GM12872 (cell line): ENCODE results near the gene HOTAIR.

ENCODE experiments used
- TF ChIP-seq, protein P1 (sequence below): IDR thresholded peaks from 3 replicates; pipeline ENCODE4 v1.5.1; 2011; ENCODE audit warnings: low read depth, mild to moderate bottlenecking, low read length, moderate library complexity; ENCODE audit not compliant: insufficient read depth

HOTAIR gene

DNA sequence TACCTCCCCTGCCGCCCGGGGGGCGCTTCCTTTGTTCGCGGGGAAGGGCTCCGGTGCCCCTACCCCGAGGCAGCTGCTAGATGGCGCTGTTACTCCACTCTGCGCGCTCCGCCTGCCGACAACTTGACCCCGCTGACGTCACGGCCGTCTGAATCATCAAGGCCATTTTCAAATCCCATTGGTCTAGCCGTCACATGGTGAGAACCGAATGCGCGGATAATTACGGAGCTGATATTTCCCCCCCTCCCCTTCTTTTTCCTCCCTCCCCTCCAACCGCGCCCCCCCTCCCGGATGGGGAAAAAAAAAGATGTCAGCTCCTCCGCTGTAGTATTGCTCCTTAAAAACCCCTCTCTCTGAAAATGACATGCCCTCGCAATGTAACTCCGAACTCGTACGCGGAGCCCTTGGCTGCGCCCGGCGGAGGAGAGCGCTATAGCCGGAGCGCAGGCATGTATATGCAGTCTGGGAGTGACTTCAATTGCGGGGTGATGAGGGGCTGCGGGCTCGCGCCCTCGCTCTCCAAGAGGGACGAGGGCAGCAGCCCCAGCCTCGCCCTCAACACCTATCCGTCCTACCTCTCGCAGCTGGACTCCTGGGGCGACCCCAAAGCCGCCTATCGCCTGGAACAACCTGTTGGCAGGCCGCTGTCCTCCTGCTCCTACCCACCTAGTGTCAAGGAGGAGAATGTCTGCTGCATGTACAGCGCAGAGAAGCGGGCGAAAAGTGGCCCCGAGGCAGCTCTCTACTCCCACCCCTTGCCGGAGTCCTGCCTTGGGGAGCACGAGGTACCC, 10.3 kb upstream of the HOTAIR start, which contains the start of gene HOXC10:
TSS of gene HOXC10 (plus strand) at position 246 of the 791 bp plus-strand sequence. CDS start at position 360, 114 bp downstream.
- TF ChIP-seq, protein P1, sequence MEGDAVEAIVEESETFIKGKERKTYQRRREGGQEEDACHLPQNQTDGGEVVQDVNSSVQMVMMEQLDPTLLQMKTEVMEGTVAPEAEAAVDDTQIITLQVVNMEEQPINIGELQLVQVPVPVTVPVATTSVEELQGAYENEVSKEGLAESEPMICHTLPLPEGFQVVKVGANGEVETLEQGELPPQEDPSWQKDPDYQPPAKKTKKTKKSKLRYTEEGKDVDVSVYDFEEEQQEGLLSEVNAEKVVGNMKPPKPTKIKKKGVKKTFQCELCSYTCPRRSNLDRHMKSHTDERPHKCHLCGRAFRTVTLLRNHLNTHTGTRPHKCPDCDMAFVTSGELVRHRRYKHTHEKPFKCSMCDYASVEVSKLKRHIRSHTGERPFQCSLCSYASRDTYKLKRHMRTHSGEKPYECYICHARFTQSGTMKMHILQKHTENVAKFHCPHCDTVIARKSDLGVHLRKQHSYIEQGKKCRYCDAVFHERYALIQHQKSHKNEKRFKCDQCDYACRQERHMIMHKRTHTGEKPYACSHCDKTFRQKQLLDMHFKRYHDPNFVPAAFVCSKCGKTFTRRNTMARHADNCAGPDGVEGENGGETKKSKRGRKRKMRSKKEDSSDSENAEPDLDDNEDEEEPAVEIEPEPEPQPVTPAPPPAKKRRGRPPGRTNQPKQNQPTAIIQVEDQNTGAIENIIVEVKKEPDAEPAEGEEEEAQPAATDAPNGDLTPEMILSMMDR = peak; percentile 79

DNA sequence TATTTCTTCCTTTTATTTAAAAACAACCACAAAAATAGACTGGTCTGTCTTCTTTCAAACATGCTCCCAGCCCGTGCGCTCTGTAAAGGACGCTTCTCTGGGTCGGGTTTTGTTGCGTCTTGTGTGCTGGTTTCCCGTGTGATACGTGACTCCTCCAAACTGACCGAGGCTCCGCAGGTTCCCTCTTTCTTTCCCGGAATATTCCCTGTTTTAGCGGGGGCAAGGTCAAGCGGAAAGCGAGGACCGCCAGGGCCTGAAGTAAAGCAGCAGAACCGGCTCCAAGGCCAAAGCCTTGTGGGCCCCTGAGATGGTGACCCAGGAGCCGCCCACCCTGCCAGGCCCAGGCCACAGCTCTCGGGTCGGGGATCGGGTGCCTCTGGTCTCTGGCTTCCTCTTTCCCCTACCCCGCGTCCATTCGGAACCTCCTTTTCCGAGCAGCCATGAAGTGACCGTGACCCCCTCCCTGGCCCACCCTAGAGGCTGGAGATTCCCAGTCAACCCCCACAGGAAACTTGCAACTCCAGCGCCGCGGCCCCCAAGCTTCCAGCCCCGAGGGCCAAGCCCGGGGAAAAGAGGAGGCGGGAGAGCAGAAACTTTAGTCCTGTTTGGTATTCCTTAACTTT, 9.3 kb upstream of the HOTAIR start:
- TF ChIP-seq, protein P1 = no peak

DNA sequence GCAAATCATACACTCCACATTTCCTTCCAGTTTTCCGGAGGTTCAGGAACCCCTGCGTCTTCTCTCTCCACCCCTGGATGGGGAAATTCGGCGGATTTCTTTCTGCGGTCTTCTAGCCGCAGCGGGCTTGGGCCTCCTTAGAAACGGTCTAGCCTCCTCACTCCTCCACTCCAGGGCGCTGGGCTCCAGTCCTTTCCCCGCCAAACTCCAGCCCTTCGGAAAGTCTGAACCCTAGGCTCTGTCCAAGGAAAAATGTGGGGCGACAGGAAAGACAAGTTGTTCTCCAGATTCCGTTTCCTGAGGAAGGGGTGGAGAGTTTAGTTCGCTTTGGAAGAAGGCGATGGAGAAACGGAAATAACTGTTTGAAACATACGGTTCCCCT, 8.8 kb upstream of the HOTAIR start:
- TF ChIP-seq, protein P1 = no peak

DNA sequence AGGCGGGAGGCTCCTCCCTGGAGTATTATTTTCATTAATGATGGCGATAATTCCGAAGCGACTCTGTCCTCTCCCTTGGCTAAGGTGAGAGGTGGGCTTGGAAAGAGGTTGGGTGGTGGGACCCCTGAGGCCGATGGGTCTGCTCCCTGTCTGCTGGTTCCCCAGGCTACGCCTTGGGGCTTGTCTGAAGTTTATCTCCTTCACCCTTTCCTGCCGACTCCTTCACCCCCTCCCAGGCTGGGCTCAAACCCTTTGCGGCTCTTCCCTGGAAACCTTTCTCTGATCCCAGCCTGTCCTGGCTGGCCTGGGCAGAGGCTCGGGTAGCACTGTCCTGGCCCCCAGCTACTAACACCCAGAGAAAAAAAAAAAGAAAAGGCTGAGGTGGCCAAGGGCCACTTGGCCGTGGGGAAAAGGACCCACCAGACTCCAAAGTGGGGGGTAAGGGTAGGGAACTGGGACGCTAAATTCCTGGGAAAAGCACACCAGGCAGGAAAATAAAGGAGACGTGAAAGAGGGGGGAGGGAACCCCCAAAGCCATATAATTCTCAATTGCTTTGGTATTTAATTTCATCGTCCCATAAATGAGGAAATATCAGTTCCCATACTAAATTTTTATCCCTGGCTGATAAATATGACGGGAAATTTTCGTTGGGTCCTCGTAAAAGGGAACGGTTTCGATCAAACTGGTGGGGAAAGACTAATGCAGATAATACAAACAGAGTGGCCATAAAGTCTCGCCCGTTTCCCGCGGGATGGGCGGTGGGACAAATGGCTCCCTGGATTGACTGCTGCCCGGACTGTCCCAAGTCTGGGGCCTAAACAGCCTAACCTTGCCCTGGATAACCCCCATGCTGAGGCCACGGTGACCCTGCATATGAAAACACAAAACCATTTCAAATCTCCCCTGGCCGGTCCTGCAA, 8.2 kb upstream of the HOTAIR start:
- TF ChIP-seq, protein P1 = no peak

DNA sequence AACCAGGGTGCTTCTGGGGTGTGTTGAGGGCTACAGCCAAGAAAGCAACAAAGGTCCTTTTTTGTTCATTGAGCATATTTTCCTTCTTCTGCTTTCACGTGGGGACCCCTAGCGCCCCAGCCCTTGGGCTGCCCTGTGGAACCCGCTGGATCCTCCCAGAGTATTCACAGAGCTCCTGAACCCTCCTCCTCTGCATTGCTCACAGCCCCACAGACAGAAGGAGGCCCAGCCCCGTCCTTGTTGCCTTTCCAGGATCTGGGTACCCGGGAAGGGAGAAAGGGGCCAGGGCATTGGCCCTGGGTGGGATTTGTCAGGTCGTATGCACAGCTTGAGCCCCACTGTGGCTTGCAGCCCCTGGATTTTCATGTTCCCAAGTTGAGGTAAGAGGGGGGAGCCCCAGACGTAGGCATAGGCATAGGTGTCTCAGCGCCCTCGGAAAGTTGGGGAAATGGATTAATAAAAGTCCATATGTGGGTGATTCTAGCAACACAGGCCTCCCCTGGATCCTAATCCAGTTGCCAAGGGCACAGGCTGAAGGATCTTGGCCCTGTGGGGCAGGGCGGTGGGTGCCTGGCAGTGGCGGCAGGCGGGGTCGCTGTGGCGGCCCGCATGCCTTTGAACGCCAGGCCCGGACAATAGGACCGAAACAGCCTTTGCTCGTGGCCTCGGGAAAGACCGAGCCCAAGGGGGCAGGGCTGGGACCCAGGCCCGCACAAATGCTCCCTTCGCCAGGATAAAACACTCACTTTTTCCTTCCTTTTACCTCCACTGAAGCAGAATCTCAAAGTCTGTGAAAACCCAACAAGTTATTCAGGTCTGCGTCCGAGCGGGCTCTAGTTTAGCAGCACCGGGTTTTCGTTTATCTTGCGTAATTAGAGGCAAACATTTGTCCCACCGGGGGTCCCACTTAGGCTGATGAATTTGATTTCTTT, 7.1 kb upstream of the HOTAIR start:
- TF ChIP-seq, protein P1 = no peak

DNA sequence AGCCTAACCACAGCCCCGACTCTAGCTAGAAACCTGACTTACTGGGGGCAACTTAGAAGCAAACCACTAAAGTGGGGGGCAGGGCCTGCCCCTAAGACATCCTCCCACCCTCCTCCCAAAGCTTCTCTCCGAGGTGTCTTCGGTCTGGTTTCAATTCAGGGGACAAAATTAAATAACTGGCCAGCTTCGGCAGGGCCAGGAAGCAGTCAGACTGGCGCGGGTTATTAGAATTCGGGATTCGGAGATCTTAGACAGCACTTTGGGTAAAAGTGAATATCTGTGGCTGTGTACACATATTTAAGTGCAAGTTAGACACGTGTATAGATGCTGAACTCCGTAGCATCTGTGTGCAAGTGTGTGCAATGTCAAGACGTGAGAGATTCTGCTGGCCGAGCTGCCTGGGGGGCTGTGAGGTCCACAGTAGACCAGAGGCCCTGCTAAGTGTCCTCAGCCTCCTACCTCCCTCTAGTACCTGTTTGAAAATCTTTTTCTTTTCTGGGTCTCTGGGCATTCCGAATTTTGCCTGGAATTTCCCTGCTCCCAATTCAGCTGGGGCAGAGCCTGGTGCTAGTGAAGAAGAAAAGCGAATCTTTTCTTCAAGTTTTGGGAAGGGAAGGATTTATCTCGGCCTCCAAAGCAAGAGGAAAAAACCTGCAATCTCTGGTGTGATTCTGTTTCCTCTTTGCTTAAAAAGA, 6.2 kb upstream of the HOTAIR start:
- TF ChIP-seq, protein P1 = no peak
